Activated CD8-positive, alpha-beta memory T cell treated with anti-CD3 and anti-CD28 coated beads, Interleukin-2, amount 50 U/mL, for 48 hours (primary cell): Measurements from ENCODE around the gene MLC1.
"Not testable (repeated sequence)": the region's sequence is repeated elsewhere in the genome, so short reads cannot be mapped to it uniquely, and the experiment has no call there.

Source experiments
- DNase-seq: peaks from one replicate; pipeline ENCODE4 v3.0.0-alpha.2; 2020

MLC1 gene

DNA sequence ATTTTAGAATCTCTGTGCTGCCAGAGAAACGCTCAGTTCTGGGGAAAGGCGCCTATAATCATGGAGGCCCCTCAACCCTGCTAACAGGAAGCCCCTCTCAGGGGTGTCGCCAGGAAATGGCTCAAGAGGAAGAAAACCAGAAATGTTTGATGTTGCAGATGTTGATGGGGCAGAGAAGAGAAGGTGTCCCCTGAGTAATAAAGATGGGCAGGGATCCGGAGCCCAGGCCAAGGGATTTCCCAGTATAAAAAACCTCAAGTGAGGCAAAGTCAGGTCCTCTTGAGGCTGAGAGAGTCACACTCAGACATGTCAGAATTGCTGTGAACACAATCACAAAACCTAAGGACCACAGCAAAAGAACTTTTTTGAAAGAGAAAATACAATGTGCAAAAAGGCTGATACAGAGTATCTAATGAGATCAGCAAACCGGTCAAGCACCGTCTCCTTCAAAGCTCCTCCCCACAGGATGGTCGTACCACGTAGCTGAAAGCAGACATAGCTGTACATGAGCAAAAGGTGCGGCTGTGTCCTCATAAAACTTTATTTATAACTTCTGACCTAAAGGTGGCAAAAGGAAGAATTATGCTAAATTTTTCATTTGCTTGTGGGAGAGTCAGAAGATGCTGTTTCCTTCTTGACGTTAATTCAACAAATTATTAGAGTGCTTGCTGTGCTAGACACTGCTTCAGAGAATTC lies 16.8 kb upstream of the MLC1 start:
- no peak for DNase-seq

DNA sequence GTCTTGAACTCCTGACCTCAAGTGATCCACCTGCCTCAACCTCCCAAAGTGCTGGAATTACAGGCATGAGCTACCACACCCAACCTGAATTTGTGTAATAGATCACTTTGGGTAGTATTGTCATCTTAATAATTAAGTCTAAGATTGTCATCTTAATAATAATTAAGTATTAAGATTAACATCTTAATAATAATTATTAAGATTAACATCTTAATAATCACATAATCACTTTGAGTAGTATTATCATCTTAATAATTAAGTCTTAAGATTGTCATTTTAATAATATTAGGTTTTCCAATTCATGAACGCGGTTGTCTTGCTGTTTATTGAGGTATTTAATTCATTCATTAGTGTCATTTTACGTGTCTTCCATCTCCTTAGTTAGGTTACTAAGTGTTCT lies 12.8 kb upstream of the MLC1 start:
- no peak for DNase-seq

- DNase-seq: no peak
These were observed 7.1 kb upstream of the MLC1 start for GRCh38 chr22:50092342-50092741.

DNA sequence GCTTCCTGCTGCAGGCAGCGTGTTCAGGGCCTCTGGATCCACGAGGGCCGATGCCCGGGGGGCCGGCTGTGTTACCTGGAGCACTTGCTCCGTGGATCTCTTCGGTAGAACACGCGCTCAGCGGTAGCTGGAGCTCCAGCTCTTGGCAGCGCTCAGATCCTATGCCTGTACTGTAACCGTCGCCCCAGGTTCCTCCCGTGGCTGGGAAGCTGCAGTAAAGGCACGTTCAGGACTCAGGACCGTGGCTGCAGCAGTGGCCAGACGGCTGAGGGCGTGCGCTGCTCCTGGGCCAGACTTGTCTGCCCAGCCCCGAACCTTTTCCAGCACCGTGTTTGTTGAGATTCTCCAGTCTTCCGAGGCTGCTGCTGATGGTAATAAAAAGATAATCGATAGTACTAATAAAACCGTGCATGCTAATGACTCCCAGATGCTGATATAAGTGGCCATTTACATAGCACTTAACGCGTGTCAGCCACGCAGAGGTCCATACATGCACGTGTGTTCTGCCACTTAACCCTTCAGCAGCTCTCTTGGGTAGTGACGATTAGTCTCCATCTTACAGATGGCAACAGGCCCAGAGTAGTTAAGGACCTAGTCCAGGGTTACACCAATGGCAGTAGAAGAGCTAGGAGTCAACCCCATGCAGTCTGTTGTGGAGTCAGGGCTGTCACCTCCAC lies 6.0 kb upstream of the MLC1 start:
- no peak for DNase-seq

DNA sequence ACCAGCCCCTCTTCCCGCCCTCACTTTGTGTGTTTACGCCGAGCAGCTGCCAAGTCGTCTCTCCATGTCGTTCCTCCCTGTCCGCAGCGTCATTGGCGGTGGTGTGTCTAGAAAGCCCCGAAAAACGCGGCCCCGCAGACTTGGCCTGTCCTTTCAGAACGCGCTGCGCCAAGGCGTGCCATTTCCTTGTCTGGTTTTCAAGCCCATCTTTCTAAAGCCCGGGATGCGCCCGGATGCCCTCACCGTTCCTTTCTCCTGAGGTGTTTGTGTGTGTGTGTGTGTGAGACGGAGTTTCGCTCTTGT lies 5.1 kb upstream of the MLC1 start:
- no peak for DNase-seq

DNA sequence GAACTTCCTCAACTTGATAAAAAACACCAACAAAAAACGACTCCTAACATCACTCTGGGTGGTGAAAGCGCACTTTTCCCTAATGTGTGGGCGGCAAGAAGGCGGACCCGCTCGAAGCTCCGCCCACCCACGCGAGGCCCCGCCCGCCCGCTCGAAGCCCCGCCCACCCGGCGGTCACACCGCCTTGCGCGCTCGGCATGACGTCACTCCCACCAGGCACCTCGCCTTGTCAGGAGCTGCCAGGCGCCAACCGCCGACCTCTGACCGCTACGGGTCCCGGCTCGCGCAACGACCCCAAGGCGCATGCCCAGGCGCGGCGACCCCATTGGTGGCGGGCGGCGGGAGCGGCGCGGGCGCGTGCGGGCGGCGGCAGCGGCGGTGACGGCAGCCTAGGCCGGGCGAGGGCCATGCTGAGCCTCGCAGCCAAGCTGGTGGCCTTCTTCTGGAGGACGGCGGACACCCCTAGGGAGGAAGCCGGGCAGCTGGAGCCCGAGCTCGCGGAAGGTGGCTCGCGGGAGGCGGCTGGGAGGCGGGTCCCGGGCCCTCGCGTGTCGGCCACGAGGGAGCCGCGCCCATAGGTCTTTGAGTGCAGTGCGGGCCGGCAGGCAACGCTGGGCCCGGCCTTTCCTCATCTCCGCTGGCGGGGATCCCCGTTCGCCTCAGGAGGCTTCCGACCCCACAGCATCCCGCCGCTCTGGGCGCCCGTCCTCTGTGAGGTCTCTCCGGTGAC lies 4.6 kb upstream of the MLC1 start, which contains the start of gene MOV10L1:
TSS of gene MOV10L1 (plus strand) at position 325 of the 730 bp plus-strand sequence. CDS start at position 408, 83 bp downstream.
- DNase-seq: peak; percentile 66

GRCh38 chr22:50089231-50089630 lies 4.0 kb upstream of the MLC1 start:
- no peak for DNase-seq

DNA sequence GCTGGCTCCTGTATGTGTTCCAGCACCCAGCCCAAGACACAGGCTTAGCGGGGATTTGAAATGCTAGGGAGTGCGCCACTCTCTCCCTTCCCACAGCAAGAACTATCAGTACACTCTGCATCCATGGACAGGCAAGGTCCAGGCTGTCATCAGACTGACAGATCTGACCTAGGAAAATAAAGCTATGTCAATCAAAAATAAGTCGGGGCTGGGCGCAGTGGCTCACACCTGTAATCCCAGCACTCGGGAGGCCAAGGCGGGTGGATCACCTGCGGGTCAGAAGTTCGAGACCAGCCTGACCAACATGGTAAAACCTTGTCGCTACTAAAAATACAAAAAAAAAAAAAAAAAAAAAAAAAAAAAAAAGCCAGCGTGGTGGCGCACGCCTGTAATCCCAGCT lies 2.9 kb upstream of the MLC1 start:
- no peak for DNase-seq

DNA sequence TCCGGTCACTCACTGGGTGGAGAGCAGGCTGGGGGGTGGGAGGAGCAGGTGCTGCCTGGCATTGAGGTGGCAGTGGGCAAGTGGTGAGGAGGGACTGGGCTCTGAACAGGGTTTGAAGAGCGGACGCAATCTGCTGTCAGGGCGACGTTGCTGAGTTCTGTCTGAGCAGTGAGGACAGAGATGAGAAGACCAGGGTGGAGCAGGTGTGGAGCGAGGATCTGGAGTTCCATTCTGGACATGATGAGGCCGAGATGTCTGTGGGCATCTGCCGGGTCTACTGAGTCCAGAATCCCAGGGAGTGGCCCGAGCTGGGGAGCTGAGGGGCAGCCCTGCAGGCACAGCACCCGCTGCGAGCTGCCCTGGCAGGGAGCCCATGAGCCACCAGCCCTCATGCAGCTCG lies 2.4 kb upstream of the MLC1 start:
- DNase-seq: no peak

GRCh38 chr22:50086975-50087374 lies 1.7 kb upstream of the MLC1 start:
- DNase-seq: not testable (repeated sequence)

- DNase-seq: no peak
These were observed 1.3 kb upstream of the MLC1 start for GRCh38 chr22:50086526-50086925.

GRCh38 chr22:50084614-50085021 lies 608 bp downstream of the MLC1 start:
- no peak for DNase-seq

GRCh38 chr22:50084080-50084477 lies 1.1 kb downstream of the MLC1 start:
- no peak for DNase-seq

- no peak for DNase-seq
These were observed 1.7 kb downstream of the MLC1 start for GRCh38 chr22:50083462-50084079.

DNA sequence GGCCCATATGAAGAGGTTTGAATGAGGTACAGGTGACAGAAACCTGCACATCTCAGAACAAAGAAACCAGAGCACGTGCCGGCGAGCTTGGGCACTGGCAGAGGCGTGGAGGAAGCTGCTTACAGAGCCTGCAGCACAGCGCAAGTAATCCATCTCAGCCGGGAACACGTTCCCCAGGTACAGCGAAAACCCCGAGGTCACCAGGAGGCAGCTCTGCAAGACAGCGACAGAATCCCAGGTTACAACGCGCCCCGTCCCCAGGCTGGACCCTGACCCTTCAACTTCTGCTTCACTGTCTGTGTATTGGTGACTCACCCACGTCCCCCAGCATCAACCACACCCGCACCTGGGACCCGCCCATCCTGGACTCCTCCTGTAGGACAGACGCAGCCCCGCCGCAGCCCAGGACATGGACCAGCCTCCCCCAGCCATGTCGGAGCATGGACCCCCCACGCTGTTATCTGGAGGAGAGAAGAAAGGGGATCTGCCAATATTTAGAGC lies 2.2 kb downstream of the MLC1 start:
- no peak for DNase-seq

- DNase-seq: no peak
These were observed 3.0 kb downstream of the MLC1 start for GRCh38 chr22:50082197-50082715.

DNA sequence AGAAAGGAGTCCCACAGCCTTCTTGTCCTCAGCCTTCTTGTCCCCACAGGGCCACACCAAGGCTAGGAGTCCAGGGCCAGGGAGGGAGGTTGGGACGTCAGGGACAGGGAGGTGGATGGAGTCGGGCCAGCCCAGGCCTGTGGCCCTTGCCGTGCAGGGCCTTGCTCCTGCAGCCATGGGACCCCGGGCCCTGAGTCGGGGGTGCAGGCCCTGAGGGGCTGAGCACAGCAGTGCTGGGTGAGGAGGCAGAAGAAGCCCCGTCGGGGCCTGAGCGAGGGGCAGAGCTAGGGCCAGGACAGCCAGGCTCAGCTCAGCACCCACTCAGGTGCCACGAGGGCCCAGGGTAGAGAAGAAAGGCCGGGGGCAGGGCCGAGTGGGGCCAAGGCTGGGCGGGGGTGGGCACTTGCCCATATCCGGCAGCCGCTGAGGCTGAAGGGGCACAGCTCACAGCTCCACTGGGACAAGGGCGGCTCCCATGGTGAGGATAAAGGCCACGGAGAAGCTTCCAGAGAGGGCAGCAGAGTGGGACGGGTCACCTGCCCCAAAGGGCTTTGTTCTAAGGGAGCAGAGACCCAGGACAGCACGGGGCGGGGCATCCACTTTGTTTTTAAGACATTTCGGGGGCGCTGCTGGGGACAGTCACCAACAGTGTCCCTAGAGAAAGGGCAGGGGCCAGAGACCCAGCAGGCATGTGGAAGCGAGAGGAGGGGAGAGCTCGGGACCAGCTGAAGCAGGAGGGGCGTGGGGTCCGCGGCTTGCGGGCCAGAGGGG lies 3.6 kb downstream of the MLC1 start:
- no peak for DNase-seq

DNA sequence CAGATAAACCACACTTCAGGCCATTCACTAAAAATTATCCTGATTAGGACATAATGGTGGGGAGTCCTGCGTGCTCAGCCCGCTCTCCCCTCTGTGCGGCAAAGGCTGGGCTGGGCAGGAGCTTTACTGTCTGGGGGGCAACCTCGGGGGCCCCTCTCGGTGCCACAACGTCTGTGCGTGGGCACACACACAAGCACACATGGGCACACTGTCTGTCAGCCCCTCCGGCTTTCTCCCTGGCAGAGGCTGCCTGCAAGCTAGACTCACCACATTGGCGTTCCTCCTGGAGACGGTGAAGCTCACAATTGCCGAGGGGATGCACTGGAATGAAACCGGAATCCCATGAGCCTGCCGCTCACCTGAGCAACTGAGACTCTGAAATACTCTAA lies 5.2 kb downstream of the MLC1 start:
- no peak for DNase-seq

- no peak for DNase-seq
These were observed 6.5 kb downstream of the MLC1 start for GRCh38 chr22:50078761-50079160.

GRCh38 chr22:50078246-50078645 lies 7.0 kb downstream of the MLC1 start:
- DNase-seq: no peak

GRCh38 chr22:50076646-50077535 lies 8.3 kb downstream of the MLC1 start:
- DNase-seq: no peak
